NCI-H345 (cell line): ENCODE results near the gene RPS19.
"Not testable (repeated sequence)": the region's sequence is repeated elsewhere in the genome, so short reads cannot be mapped to it uniquely, and the experiment has no call there.

Experiments
- DNase-seq: peaks from one replicate; lab custom pipeline; 2025; lab: John Stamatoyannopoulos, UW

Gene RPS19

DNA sequence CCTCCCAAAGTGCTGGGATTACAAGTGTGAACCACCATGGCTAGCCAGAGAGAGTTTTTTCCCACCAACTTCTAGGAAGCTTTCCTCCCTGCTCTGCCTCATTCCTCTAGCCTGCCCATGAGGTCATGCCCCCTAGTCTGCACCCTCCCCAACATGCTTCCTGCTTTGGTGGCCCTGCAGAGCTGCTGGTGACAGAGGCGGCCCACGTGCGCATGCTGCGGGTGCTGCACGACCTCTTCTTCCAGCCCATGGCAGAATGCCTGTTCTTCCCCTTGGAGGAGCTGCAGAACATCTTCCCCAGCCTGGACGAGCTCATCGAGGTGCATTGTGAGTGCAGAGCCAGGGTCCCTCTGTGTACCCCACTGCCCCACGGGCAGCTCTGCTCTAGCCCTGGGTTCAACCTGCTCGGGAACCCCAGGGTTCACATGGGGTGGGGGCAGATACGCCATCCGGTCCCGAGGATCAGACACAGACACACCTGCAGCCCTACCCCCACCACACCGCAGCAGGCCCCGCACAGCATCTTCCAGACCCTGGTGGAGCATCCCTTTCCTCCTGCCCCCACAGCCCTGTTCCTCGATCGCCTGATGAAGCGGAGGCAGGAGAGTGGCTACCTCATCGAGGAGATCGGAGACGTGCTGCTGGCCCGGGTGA, 41.8 kb downstream of the RPS19 start:
- no peak for DNase-seq

DNA sequence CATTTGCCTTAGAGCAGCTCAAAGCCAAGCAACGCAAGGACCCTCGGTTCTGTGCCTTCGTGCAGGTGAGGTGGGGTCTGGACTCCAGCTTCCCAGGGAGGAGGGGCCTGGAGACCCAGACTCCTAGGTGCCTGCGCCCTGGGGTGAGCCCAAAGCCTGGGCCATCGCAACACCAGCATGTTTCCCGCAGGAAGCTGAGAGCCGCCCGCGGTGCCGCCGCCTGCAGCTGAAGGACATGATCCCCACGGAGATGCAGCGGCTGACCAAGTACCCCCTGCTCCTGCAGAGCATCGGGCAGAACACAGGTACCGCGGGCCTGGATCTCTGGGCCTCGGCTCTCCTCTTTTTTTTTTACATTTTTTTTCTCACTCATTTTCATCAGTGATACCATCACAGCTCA, 42.5 kb downstream of the RPS19 start:
- DNase-seq = no peak

DNA sequence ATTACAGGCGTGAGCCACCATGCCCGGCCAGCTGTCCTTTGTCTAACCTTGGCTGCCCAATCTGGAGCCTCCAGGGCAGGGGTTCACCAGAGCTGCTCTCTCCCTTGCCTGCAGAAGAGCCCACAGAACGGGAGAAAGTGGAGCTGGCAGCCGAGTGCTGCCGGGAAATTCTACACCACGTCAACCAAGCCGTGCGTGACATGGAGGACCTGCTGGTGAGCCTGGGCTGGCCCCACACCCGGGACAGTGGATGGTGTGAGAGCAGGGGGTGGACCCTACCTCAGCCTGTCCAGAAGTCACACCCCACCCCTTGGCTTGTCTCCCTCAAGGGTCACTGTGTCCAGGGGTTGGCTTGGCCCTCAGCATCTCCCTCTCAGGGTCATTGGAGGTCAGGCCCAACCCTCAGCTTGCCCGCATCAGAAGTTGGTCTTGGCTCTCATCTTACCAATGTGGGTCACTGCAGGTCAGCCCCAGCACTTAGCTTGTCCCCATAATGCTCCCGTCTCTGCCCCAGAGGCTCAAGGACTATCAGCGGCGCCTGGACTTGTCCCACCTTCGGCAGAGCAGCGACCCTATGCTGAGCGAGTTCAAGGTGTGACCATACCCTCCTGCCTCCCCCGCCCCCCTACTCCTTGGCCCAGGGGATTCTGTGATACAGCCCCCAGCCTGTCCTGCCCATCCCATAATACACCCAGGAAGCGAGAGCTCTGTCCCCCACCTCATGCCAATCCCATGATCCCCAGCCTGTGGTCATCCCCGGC, 43.3 kb downstream of the RPS19 start:
- no peak for DNase-seq

DNA sequence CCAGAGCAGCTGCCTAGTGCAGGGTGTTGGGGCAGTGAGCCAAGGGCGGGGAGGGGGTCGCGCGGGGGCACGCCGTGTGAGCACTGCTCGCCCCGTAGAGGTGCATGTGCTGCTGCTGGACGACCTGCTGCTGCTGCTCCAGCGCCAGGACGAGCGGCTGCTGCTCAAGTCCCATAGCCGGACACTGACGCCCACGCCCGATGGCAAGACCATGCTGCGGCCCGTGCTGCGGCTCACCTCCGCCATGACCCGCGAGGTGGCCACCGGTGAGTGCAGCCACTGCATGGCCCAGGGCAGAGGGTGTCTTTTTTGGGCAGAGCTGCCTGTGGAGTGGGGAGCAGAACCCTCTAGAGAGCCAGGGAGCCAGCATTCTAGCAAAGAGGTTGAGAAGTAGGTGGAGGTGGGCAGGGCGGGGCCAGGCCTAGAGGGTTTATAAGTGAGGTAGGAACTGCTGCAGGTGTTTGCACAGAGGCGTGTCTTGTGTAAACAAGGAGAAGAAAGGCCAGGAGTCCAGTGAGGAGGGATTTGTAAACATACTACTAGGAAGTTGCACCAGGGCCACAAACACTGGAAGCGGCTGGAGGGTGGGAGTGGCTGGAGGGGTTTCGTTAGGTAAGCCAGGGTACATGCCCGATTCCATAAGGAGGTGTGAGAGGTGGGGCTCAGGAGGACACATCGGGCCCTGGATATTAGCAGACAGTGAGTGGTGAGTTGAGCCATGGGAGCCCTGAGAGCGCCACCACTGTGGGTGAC, 44.2 kb downstream of the RPS19 start:
- peak; percentile 82 for DNase-seq

DNA sequence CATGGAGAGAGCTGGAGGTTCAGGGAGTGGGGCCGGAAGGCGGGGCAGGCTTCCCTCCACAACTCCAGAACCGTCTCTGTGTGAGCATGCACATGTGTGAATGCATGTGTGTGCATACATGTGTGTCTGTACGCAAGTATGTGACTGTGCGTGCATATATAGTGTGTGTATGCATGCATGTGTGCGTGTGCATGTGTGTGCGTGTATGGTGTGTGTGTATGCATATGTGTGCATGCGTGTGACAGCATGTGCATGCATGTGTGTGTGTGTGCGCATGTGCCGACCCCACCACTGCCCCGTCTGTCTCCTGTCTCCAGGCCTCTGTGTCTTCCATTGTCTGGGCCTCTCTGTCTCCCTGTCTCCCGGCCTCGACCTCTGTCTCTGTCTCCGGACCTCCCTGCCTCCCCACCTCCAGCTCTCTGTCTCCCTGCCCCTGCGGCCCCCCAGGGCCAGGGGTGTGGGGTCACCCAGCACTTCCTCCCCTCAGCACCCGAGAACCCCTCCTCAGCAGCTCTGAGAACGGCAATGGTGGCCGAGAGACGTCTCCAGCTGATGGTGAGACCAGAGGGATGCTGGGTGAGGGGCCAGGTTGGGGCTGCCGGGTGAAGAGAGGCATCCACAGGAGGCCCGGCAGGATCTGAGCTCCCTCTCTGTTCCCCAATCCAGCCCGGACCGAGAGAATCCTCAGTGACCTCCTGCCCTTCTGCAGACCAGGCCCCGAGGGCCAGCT, 45.4 kb downstream of the RPS19 start:
- DNase-seq = no peak

DNA sequence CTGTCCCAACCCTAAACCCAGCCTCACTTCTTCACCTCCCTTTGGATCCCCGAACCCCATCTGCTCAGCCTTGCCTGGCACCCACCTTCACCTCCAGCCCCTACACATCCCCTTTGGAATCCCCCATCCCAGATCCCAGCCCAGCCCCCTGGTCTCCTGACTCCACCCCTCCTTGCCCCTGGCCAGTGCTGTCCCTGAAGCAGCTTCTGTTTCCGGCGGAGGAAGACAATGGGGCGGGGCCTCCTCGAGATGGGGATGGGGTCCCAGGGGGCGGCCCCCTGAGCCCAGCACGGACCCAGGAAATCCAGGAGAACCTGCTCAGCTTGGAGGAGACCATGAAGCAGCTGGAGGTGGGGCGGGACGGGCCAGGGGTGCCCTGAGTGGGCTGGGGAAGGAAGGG, 46.2 kb downstream of the RPS19 start:
- DNase-seq = no peak

DNA sequence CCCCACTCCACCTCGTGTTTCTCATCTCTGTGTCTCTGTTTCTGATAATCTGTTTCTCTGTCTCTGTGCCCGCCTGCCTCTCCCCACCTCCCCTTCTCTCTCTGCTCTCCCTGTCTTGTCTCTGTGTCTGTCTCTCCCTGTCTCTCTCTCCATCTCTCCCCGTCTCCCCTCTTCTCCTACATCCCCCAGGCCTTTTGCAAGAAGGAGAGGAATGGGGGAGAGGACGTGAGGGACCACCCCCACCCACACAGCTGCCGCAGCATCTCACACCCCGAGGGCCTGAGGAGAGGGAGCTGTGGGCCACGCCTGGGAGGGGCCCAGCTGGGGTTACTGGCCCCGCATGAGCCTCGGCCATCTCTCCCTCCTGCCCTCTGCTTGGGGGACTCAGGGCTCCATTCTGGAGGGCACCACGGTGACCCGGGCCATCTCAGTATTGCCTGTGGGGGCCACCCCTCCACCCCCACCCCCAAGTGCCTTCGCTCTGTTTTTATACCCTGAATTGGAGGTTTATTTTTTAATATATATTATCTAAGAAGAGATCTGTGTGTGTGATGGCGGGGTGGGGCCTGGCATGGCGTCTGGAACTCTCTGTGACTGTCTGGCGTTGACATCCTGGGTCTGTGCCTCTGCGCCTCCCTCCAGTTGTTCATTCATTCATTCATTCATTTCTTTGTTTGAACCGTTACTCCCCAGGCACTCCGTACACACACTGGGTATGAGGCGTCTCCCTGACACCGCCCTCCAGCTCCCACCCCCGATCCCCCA, 47.0 kb downstream of the RPS19 start:
- no peak for DNase-seq

DNA sequence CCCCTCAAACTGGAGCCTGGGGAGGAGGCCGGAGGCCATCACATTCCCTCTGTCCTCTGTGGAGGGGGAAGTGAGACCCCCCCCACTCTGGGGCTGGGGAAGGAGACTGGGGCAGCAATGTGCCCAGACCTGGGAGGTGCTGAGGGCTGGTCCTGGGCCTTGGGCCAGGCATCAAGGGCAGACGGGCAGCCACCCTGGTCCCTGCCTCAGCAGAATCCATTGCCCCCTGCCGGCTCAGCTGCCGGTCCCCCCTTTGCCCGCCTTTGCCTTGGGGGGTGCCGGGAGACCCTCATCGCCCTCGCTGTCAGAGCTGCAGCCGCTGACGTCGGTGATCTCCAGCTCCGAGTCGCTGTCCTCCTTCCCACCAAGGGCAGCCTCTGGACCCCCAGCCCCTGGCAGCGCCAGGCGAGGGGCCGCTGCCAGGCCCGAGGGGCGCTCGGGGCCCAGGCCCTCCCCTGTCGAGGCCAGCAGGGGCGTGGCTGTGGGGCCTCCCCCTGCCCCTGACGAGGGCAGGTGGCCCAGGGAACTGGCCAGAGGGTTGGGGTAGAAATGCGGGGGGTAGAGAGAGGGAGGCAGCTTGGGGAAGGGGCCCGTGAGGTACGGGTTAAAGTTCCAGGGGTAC, 48.0 kb downstream of the RPS19 start:
- no peak for DNase-seq

DNA sequence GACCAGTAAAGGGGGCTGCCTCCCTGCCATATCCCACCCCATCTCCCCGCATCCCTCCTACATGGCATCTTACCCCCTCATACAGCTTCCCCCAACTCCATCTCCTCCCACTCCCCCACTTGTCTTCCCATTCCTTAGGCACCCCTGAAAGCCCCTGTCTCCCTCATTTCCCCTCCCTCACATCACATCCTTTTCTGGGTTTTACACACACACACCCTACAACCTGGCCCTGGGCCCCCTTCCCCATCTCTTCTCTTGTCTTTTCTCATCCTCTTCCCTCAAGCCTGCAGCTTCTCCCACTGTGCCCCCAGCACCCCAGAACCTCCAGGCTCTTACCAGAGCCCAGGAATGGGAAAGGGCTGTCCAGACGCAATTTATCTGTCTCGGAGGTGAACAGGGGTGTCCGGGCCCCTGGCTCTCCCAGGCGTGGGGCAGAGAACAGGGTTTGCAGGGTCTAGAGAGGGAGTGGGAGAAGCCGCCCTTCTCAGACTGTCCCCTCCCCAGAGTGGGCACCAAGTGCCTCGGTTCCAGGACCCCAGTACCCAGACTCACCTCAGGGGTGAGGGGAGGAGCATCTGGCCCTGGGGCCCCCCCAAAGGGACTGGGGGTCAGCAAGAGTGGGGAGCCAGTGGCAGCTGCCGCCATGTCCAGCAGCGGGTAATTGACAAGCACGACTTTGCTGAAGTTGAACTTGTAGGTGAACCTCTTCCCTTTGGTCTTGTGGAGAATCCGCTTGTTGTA, 48.8 kb downstream of the RPS19 start:
- DNase-seq = no peak

DNA sequence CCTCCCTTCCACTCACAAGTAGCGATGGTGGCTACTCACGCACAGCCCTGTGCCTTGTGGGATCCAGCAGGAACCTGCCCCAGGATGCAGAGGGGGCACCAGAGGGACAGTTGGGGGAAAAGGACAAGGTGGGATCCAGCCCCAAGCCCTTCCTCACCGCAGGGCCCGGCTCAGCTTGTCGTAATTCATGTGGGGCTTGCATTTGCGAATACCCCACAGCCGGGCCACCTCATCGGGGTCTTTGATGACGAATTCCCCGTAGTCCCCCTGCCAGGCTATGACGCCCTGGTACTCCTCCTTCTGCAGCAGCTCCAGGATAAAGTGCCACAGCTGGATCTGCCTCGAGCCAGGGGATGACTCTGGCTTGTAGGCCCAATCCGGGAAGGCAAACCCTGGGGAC, 49.7 kb downstream of the RPS19 start:
- no peak for DNase-seq

DNA sequence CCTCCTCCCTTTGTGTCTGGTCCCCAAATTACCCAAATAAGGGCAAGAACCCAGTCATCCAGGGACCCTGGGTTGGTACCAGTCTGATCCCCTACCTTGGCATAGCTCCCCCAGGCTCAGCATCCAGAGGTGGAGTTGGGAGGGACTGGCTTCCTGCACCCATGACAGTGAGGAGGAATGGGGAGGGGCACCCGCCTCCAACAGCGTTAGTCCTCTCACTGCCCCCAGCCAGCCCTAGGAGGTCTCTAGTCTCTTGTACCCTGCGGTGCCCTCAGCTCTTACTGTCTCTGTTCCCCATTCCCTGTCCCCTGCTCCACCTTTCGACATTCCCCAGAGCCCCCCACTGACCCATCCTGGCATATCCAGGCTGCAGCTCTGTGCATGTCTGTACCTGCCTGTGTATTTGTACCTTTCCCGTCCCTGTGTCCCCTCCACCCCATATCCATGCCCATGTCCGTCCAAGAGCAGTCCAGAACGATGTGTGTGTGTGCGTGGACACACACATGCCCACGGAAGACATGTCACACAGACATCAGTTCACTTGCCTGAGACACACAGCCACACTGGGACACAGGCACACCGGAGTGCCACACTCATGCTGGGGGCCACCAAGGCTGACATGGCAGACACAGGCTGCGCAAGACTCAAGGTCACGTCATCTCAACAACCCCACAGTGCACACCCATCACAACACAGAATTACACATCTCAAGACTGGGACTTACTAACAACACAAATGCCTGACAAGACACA, 50.4 kb downstream of the RPS19 start:
- no peak for DNase-seq

DNA sequence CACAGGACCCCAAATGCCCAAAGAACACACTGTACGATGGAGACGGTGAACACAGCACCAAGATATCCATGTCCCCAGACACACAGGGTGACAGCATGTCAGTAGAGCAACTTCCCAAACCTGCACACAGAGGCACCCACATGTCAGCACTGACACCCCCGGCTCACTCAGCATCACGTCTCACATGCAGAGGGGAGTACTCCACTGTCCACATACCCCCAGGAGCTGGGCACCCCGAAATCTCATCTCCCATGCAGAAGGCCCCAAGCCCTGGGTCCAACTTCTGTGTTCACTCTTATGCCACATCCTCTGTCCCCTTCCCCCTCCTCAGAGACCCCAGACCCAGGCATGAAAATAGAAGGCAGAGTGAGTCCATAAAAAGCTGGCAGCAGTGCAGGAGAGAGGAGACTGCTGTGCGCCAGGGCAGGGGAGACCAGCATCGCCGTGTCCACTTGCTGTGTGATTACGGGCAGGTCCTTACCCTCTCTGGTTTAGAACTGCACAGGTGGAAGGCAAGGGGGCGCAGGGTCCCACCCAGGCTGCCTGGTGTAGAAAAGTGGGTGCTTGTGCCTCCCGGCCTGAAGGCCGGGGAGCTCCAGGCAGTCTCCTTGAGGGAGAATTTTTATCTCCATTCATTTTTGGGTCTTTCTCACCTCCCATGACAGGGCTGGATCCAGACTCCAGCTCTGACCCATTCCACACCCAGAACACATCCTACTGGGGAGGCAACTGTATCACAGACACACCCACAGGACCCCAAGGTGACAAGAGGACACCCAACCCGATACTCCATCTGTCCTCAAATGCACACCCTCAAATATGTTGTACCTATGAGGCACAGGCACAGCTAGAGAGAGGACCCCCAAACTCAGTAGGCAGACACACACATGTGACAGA, 51.2 kb downstream of the RPS19 start:
- DNase-seq = no peak

DNA sequence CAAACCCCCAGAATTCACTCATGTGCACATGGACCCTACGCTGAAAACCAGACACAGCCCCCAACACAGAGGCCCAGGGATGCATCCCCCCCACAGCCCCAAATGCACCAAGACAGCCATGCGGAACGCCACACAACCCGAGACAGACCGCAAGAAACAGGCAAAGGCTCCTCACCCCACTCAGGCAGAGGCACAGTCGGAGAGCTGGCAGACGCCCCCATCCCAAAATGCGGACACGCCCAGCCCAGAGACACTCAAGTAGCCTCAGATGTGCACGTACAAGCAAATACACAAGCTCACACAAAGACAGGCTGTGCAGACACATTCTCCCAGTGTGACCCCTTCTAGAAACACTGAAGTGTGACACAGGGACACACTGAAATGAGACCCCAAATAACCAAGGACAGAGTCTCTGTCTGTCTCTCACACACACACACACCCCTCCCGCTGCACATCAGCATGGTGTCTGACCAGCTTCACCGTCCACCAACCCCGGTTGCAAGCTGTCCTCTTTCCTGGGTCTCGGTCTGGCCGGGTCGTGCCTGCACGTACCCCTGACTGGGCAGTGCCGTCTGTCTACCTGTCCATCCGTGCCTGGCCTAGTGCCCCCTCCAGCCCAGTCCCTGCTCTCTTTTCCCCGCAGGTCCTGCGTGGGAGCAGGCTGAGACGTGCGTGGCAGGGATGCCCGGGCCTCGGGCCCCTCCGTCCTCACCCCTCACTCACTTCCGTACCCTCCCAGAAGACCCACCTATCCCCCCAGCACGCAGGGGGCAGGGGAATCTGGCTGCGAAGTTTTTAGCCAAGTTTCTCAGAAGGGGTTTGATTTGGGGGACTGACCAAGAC, 52.1 kb downstream of the RPS19 start:
- DNase-seq = no peak

DNA sequence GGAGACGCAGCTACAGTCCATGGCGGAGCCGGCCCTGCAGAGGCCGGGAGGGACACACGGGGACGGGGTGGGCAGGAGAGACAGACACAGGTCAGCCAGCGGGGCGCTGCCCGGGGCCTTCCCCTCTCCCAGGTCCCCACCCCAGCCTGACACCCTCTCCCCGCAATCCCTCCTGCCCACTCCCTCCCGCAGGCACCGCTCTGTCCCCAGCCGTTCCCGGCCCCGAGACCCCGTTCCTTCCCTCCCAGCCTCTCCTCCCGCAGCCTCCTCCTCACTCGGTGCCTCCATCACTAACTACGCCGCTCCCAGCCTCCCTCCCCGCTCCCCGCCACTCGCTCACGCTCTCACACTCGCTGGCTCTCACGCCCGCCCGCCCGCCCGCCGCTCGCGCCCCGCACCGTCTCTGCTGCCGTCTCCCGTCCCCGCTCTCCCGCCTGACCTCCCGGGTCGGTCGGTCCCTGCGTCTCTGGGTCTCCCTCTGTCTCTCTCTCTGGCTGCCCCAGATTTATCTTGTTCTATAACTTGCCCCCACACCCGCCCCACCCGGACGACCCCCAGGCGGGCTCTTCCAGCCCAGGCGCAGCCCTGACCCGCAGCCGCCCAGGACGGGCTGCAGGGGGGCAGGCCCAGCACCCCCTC, 53.0 kb downstream of the RPS19 start:
- DNase-seq = no peak

DNA sequence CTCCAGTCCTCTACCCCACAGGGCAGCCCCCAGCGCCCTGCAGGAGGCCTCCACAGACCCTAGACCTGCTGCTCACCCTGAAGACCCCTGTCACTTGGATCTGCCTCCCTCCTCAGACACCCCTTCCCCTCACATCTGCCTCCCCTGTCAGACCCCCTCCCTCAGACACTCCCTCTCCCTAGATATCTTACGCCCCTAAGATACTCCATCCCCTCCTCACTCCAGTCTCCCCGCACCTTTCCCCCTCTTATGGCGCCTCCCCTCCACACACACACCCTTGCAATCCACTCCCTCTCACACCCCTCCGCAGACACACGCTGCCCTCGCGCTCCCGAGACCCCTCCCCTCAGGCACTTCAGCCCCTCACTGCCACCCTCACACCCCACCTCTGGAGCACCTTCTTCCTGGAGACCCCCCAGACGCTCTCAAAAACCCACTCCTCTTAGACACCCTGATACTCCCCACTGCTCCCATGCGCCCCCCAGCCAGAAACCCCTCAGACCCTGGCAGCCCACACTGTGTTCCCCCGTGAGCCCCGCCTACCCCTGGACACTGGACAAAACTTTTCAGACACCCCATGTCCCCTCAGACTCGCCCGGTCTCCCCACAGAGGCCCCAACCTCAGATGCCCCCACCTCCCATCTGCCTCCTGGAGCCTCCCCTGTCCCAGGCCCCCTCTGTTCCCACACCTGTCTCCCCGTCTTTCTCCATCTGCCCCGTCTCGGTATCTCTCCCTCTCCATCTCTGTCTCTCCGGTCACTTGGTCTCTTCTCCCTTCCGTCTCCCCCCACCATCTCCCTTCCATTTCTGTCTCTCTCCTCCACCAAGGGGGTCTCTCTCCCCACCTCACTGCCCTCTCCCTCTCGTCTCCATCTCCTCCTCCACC, 53.7 kb downstream of the RPS19 start:
- no peak for DNase-seq

DNA sequence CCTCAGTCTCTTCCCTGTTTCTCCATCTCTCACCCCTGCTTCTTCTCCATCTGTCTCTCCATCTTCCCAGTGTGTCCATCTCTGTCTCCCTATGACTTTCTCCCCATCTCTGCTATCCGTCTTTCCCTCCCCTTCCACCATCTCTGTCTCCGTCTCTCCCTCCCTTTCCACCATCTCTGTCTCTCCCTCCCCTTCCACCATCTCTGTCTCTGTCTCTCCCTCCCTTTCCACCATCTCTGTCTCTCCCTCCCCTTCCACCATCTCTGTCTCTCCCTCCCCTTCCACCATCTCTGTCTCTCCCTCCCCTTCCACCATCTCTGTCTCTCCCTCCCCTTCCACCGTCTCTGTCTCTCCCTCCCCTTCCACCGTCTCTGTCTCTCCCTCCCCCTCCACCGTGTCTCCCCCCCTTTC, 54.4 kb downstream of the RPS19 start:
- DNase-seq = not testable (repeated sequence)
